D341Med (cell line): ENCODE measurements around the gene SMTNL1.
"Not testable (repeated sequence)": the region's sequence is repeated elsewhere in the genome, so short reads cannot be mapped to it uniquely, and the experiment has no call there.

ENCODE experiments used
- DNase-seq: peaks from one replicate; pipeline ENCODE4 v3.0.0; 2012; ENCODE audit warnings: low spot score

SMTNL1 gene

GRCh38 chr11:57511741-57512430 is 25.5 kb upstream of the SMTNL1 start:
- no peak for DNase-seq

- DNase-seq = no peak
These were observed 24.5 kb upstream of the SMTNL1 start for GRCh38 chr11:57512646-57513451.

- no peak for DNase-seq
These were observed 24.0 kb upstream of the SMTNL1 start for GRCh38 chr11:57513452-57513795.

GRCh38 chr11:57513911-57514537 is 23.4 kb upstream of the SMTNL1 start:
- peak; percentile 77 for DNase-seq

- DNase-seq = peak; percentile 68
These were observed 22.7 kb upstream of the SMTNL1 start for GRCh38 chr11:57514538-57515331.

- peak; percentile 71 for DNase-seq
These were observed 21.9 kb upstream of the SMTNL1 start, which contains the start of gene SLC43A1 for GRCh38 chr11:57515332-57516060. Gene SLC43A1 (minus strand): TSS chr11:57515702. CDS start chr11:57514111, 1,591 bp downstream.

GRCh38 chr11:57516061-57516443 is 21.3 kb upstream of the SMTNL1 start:
- DNase-seq = no peak

- DNase-seq = no peak
These were observed 16.3 kb upstream of the SMTNL1 start for GRCh38 chr11:57521116-57521515.

GRCh38 chr11:57523419-57523818 is 14.0 kb upstream of the SMTNL1 start:
- DNase-seq = no peak

- DNase-seq = peak; percentile 51
These were observed 10.3 kb upstream of the SMTNL1 start for GRCh38 chr11:57527056-57527631.

GRCh38 chr11:57529012-57529411 is 8.4 kb upstream of the SMTNL1 start:
- no peak for DNase-seq

- DNase-seq = no peak
These were observed 7.2 kb upstream of the SMTNL1 start for GRCh38 chr11:57530215-57530595.

GRCh38 chr11:57530596-57531507 is 6.5 kb upstream of the SMTNL1 start, which contains the start of gene TIMM10:
Gene TIMM10 (minus strand): TSS chr11:57530754. CDS start chr11:57530189, 565 bp downstream.
- peak; percentile 91 for DNase-seq

- DNase-seq = not testable (repeated sequence)
These were observed 2.9 kb upstream of the SMTNL1 start for GRCh38 chr11:57534449-57534848.

GRCh38 chr11:57539342-57539741 is 1.9 kb downstream of the SMTNL1 start:
- no peak for DNase-seq

GRCh38 chr11:57541169-57541568 is 3.8 kb downstream of the SMTNL1 start:
- no peak for DNase-seq

- DNase-seq = no peak
These were observed 5.2 kb downstream of the SMTNL1 start for GRCh38 chr11:57542582-57542981.

GRCh38 chr11:57543593-57543992 is 6.2 kb downstream of the SMTNL1 start:
- no peak for DNase-seq

GRCh38 chr11:57544566-57544965 is 7.2 kb downstream of the SMTNL1 start:
- DNase-seq = peak; percentile 81

- no peak for DNase-seq
These were observed 8.5 kb downstream of the SMTNL1 start for GRCh38 chr11:57545883-57546282.
